ENCODE results near the gene ZER1.
A peak's percentile ranks its signal among the peaks of the same experiment; 100 is the strongest.
"Not testable (repeated sequence)": the region's sequence is repeated elsewhere in the genome, so short reads cannot be mapped to it uniquely, and the experiment has no call there.

The ZER1 gene

GRCh38 chr9:128706045-128706444 is 65.7 kb downstream of the ZER1 start:
- no peak for TF ChIP-seq ZNF274 (IDR thresholded peaks at IDR 0.05; ENCODE audit: low read depth, low read length)
- H3K4me3 ChIP-seq (ENCODE audit: low read length): no peak overlapping the region

- TF ChIP-seq ZNF274 (IDR thresholded peaks at IDR 0.05; ENCODE audit: low read depth, low read length): no peak
- no peak overlapping the region for H3K4me3 ChIP-seq (ENCODE audit: low read length)
These were observed 66.4 kb downstream of the ZER1 start for GRCh38 chr9:128705051-128705965.

- TF ChIP-seq ZNF274 (IDR thresholded peaks at IDR 0.05; ENCODE audit: low read depth, low read length): no peak
- no peak overlapping the region for H3K4me3 ChIP-seq (ENCODE audit: low read length)
These were observed 67.4 kb downstream of the ZER1 start for GRCh38 chr9:128704356-128704670.

GRCh38 chr9:128703616-128704355 is 67.9 kb downstream of the ZER1 start:
- H3K4me3 ChIP-seq (ENCODE audit: low read length): peak overlapping the region; percentile 75; the same call in 1 of the 2 replicates
- TF ChIP-seq ZNF274 (IDR thresholded peaks at IDR 0.05; ENCODE audit: low read depth, low read length): no peak

GRCh38 chr9:128702949-128703615 is 68.6 kb downstream of the ZER1 start:
- TF ChIP-seq ZNF274 (IDR thresholded peaks at IDR 0.05; ENCODE audit: low read depth, low read length): no peak
- peak overlapping the region; percentile 75 for H3K4me3 ChIP-seq (ENCODE audit: low read length)

- peak within 1 kb of the TSS; percentile 75 for H3K4me3 ChIP-seq (ENCODE audit: low read length)
- TF ChIP-seq ZNF274 (IDR thresholded peaks at IDR 0.05; ENCODE audit: low read depth, low read length): no peak
These were observed 69.2 kb downstream of the ZER1 start, which contains the start of gene PKN3 for GRCh38 chr9:128702445-128702948. TSS of gene PKN3 (plus strand) at chr9:128702503. CDS start at chr9:128702916, 413 bp downstream.

- H3K4me3 ChIP-seq (ENCODE audit: low read length): no peak overlapping the region
- TF ChIP-seq ZNF274 (IDR thresholded peaks at IDR 0.05; ENCODE audit: low read depth, low read length): no peak
These were observed 70.4 kb downstream of the ZER1 start for GRCh38 chr9:128701227-128701854.

GRCh38 chr9:128699096-128699795 is 72.5 kb downstream of the ZER1 start:
- not testable (repeated sequence) for H3K4me3 ChIP-seq (ENCODE audit: low read length)

- H3K4me3 ChIP-seq (ENCODE audit: low read length): no peak overlapping the region
- no peak for TF ChIP-seq ZNF274 (IDR thresholded peaks at IDR 0.05; ENCODE audit: low read depth, low read length)
These were observed 74.6 kb downstream of the ZER1 start for GRCh38 chr9:128696923-128697707.

- TF ChIP-seq ZNF274 (IDR thresholded peaks at IDR 0.05; ENCODE audit: low read depth, low read length): no peak
- H3K4me3 ChIP-seq (ENCODE audit: low read length): no peak overlapping the region
These were observed 77.4 kb downstream of the ZER1 start for GRCh38 chr9:128694344-128694743.

- H3K4me3 ChIP-seq (ENCODE audit: low read length): not testable (repeated sequence)
These were observed 78.0 kb downstream of the ZER1 start for GRCh38 chr9:128693738-128694137.

GRCh38 chr9:128690684-128691034 is 81.1 kb downstream of the ZER1 start:
- H3K4me3 ChIP-seq (ENCODE audit: low read length): peak overlapping the region; percentile 95
- TF ChIP-seq ZNF274 (IDR thresholded peaks at IDR 0.05; ENCODE audit: low read depth, low read length): no peak
